T-helper 9 cell (primary cell): Measurements from ENCODE around the gene CFAP100.

Source experiments
- DNase-seq: peaks from one replicate; pipeline ENCODE4 v3.0.0-alpha.2; 2020

CFAP100 gene

DNA sequence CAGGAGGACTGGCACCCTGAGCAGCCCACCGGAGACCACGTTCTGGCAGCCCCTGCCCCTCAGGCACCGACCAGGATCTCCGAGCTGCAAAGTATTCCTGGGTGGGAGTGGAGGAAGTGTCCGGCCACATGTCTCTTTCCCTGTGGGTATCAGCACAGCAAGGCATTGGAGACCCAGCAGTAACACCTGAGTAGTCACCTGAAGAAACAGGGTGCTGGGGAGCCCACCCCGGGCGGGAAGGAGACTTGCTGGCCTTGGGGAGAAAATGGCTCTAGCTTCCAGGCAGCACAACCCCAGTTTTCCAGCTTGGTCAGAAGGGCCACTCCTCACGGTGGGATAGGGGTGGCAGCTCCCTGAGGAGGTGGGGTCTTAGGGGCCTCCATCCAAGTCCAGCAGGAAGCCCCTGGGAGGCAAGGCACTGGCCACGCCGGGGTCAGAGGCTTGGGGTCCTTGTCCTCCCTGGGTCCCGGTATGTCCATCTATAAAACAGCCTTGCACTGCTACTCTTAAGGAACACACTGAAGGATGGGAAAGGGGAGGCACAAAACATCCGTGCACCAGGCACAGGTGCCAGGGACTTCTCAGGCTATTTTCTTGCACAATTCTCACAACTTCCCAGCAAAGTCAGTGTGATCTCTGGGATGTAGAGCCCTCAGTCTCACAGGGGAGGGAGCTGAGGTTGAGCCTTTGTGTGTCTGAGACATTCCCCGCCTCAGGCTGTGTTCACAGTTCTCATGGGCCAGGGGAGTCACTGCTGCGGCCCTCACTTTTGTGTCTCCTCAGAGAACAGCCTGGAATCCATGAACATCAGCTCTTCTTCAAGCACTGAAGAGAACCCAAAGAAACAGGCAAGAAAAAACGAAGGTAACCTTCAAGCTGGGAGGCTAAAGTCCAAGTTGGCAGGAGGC is 11.9 kb downstream of the CFAP100 start:
- no peak for DNase-seq

GRCh38 chr3:126407412-126408044 is 12.8 kb downstream of the CFAP100 start:
- DNase-seq: no peak

- DNase-seq: no peak
These were observed 13.4 kb downstream of the CFAP100 start for GRCh38 chr3:126408099-126408498.

- DNase-seq: no peak
These were observed 18.4 kb downstream of the CFAP100 start for GRCh38 chr3:126412841-126413692.

- no peak for DNase-seq
These were observed 19.0 kb downstream of the CFAP100 start for GRCh38 chr3:126413693-126414080.

- DNase-seq: no peak
These were observed 19.7 kb downstream of the CFAP100 start for GRCh38 chr3:126414406-126414805.

GRCh38 chr3:126414961-126415660 is 20.4 kb downstream of the CFAP100 start:
- DNase-seq: no peak

DNA sequence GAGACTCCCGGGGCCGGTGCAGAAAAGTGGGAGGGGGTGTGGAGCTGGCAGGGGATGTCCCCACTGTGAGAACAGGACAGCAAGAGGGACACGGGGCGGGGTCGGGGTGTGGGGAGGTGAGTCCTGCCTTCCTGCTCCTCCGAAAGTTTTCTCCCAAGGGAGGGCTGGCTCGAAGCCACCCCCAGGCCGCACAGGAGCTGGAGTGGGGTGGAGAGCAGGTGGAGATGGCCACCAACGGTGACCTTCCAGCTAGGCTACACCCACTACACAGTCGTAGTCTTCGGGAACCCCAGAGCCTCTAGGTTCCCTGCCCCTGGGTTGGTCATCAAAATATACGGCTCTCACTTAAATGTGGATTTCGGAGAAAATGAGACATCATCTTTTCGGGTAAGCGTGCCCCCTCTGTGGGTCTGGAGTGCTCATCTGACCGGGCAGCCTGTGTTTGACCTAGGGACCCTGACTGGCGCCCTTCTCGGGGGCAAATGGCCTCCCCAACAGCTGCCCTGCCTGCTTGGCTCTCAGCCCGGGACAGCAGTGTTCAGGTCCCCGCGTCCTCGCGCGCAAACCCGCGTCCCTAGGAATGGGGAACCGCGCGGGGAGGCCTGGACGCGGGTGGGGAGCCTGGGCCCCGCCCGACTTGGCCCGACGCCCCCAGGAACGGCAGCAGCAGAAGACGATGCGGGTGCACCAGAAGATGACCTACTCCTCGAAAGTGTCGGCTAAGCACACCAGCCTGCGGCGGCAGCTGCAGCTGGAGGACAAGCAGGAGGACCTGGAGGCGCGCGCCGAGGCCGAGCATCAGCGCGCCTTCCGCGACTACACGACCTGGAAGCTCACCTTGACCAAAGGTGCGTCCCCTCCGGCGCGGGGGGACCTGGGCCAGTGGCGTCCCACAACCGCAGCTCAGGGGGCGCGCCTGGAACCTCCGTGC is 21.2 kb downstream of the CFAP100 start:
- no peak for DNase-seq

DNA sequence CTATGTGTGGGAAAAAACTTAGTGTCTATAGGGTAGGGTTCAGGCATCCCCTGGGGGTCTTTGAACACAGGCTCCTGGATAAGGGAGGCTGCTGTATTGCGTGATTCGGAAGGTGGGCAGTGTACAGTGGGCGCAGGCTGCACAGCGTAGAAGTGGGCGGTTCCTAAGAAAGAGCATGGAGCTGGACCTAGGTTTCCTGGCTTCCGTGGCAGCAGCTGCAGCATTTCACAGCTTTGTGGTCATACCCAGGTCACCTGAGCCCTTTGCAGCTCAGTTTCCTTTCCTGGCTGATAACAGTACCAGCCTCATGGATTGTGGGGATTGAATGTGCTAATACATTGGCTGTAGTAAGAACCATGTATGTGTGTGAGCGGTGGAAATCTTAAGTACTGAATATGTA is 22.2 kb downstream of the CFAP100 start:
- no peak for DNase-seq

DNA sequence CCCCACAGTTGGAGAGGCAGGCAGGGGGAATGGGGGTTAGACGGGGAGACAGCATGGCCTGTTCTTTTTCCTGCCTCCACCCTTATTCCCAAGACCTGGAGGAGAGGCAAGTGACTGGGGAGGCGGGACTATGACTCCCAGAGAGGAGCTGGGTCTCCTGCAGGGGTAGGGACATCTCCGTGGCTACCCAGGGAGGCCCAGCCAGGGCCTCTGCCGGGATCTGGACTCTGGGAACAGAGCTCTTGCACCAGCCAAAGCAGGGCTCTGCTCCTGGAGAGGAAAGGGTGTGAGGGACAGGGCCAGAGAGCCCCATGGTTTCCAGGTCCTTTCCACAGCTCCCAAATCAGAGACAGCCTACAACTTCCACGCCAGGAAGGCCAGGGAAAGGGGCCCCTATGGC is 22.8 kb downstream of the CFAP100 start:
- DNase-seq: no peak

GRCh38 chr3:126417981-126418530 is 23.3 kb downstream of the CFAP100 start:
- DNase-seq: no peak

- DNase-seq: no peak
These were observed 24.0 kb downstream of the CFAP100 start for GRCh38 chr3:126418661-126419131.

GRCh38 chr3:126419151-126419703 is 24.5 kb downstream of the CFAP100 start:
- no peak for DNase-seq

- DNase-seq: no peak
These were observed 25.4 kb downstream of the CFAP100 start for GRCh38 chr3:126419886-126420786.

DNA sequence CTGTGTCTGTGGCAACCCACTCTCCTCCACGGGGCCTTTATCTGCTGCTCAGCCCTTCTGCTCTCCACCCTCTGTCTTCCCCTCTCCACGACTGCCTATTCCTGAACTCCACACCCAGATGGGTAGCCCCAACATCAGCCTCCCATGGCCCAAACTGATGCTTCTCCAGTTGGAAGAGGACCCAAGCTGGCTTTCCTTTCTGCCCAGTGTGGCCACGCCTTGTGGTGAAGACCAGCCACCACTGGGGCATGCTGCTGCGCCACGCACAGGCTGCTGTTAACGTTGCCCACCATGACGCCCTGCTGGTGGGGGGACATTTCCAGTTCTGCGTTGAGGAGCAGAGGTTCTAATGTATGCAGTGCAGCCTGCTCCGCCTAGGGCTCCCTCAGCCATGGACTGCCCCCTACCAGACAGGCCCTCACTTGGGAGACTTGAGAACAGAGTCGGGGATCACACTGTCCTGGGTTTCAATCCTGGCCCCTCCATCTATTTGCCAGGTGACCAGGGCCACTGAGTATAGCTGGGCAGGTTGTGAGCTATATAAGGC is 26.9 kb downstream of the CFAP100 start:
- DNase-seq: no peak

- no peak for DNase-seq
These were observed 27.4 kb downstream of the CFAP100 start for GRCh38 chr3:126422121-126422520.

DNA sequence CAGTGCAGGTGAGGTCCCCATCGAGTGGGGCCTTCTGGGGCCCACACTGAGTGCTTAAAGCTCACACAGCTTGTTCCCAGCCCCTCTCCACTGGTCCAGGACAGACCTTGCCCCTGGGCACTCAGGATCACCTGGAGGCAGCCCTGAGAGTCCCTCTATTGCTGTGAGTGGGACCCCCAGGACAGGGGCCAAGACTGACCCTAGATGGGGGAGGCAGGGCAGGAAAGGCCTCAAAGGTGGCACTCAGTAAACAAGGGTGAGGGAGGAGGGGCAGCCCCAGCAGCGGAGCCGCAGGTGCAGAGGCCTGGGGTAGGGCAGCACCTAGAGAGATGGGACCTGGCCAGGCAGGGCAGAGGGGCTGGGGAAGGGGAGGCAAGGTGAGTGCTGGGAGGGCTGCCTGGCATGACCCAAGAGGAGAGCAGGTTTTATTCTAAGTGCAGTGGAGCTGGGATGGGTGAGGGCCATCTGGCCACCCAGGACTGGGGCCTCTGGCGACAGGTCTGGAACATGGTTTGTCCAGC is 27.9 kb downstream of the CFAP100 start:
- no peak for DNase-seq

- DNase-seq: no peak
These were observed 28.7 kb downstream of the CFAP100 start for GRCh38 chr3:126423191-126424038.
